Glutamatergic neuron (in vitro differentiated cells): Measurements from ENCODE around the gene IDUA. TPM values are rescaled to one million over a fixed set of nuclear protein-coding genes. Genes with fewer than 3 reads are reported as not detected.

Experiments used
- DNase-seq: peaks from one replicate; pipeline ENCODE4 v3.0.0; 2022
- H3K27ac Mint-ChIP-seq: one replicate; pipeline ENCODE4 v1.8.0; 2020; ENCODE audit warnings: mild to moderate bottlenecking, mixed read lengths, inconsistent platforms; ENCODE audit not compliant: unreplicated experiment
- H3K27me3 Mint-ChIP-seq: one replicate; pipeline ENCODE4 v1.8.0; 2020; ENCODE audit warnings: mild to moderate bottlenecking, moderate library complexity, mixed read lengths, inconsistent platforms; ENCODE audit not compliant: unreplicated experiment
- H3K36me3 Mint-ChIP-seq: one replicate; pipeline ENCODE4 v1.8.0; 2020; ENCODE audit warnings: mild to moderate bottlenecking, mixed read lengths, inconsistent platforms; ENCODE audit not compliant: unreplicated experiment
- H3K4me1 Mint-ChIP-seq: one replicate; pipeline ENCODE4 v1.8.0; 2020; ENCODE audit warnings: mild to moderate bottlenecking, low read depth, mixed read lengths, inconsistent platforms; ENCODE audit not compliant: unreplicated experiment
- H3K4me3 Mint-ChIP-seq: one replicate; pipeline ENCODE4 v1.8.0; 2020; ENCODE audit warnings: mild to moderate bottlenecking, mixed read lengths, inconsistent platforms; ENCODE audit not compliant: unreplicated experiment
- H3K9me3 Mint-ChIP-seq: one replicate; pipeline ENCODE4 v1.8.0; 2020; ENCODE audit warnings: mild to moderate bottlenecking, moderate library complexity, mixed read lengths, inconsistent platforms; ENCODE audit not compliant: unreplicated experiment
- CTCF ChIP-seq: fragments of 200-600 bp; sonication (generic); IDR thresholded peaks from one replicate; pipeline ENCODE4 v1.5.0; 2021; ENCODE audit not compliant: partially characterized antibody, unreplicated experiment
- total RNA-seq: library from RNA; stranded (reverse); fragmentation: NEBNext Ultra II Directional; extraction: Animal tissue kit (Norgen Biotek cat#: 25700); gene quantifications from one replicate; pipeline ENCODE4 v1.2.1, GENCODE V29; 2021; ENCODE audit not compliant: unreplicated experiment

The IDUA gene
- total RNA-seq, 1 donor from 2014 or later = 20.3 TPM

GRCh38 chr4:1039493-1040343, 52.9 kb downstream of the IDUA start:
- H3K27me3 Mint-ChIP-seq = peaks cover 8% of the 10 kb centered on the region
- no peak for DNase-seq
- no peaks in the 10 kb centered on the region for H3K36me3 Mint-ChIP-seq
- H3K4me1 Mint-ChIP-seq = no peaks in the 10 kb centered on the region
- no peak for TF ChIP-seq CTCF
- peaks cover 3% of the 10 kb centered on the region for H3K9me3 Mint-ChIP-seq
- no peak overlapping the region for H3K27ac Mint-ChIP-seq
- H3K4me3 Mint-ChIP-seq = no peak overlapping the region

GRCh38 chr4:1040344-1041146, 53.7 kb downstream of the IDUA start:
- Mint-ChIP-seq H3K4me3 (no peak overlapping the region), H3K27me3 (peaks cover 6% of the 10 kb centered on the region), H3K9me3 (peaks cover 2% of the 10 kb centered on the region), H3K4me1 (no peaks in the 10 kb centered on the region), H3K27ac (no peak overlapping the region), H3K36me3 (no peaks in the 10 kb centered on the region)
- DNase-seq = no peak
- TF ChIP-seq CTCF = no peak

- no peak for TF ChIP-seq CTCF
- peak overlapping the region; percentile 23 for H3K27ac Mint-ChIP-seq
- peaks cover 6% of the 10 kb centered on the region for H3K27me3 Mint-ChIP-seq
- no peak for DNase-seq
- H3K4me1 Mint-ChIP-seq = no peaks in the 10 kb centered on the region
- no peak overlapping the region for H3K4me3 Mint-ChIP-seq
- H3K9me3 Mint-ChIP-seq = peaks cover 2% of the 10 kb centered on the region
- H3K36me3 Mint-ChIP-seq = no peaks in the 10 kb centered on the region
These were observed 54.5 kb downstream of the IDUA start for GRCh38 chr4:1041147-1041935.

- Mint-ChIP-seq H3K4me1 (no peaks in the 10 kb centered on the region), H3K36me3 (no peaks in the 10 kb centered on the region), H3K27me3 (peaks cover 8% of the 10 kb centered on the region), H3K27ac (peak overlapping the region; percentile 23), H3K4me3 (no peak overlapping the region), H3K9me3 (peaks cover 5% of the 10 kb centered on the region)
- no peak for DNase-seq
- TF ChIP-seq CTCF = no peak
These were observed 55.1 kb downstream of the IDUA start for GRCh38 chr4:1041936-1042330.
